GM23248 (cell line): ENCODE measurements around the gene CLEC16A.

Experiments used
- EZH2 ChIP-seq: fragments of 200-600 bp; sonication (generic); IDR thresholded peaks from 2 replicates; pipeline ENCODE4 v1.6.1; 2018; ENCODE audit warnings: antibody characterized with exemption, mild to moderate bottlenecking; ENCODE audit not compliant: insufficient read depth, poor library complexity, severe bottlenecking
- EZH2phosphoT487 ChIP-seq: fragments of 200-600 bp; sonication (generic); IDR thresholded peaks from 2 replicates; pipeline ENCODE4 v1.6.1; 2018; ENCODE audit warnings: antibody characterized with exemption, moderate library complexity, mild to moderate bottlenecking, low read depth; ENCODE audit not compliant: insufficient read depth

GRCh38 chr16:11085916-11086315 lies 141.6 kb downstream of the CLEC16A start:
- TF ChIP-seq EZH2phosphoT487 (no peak), EZH2 (no peak)
